Skin epidermis (tissue), 12 donors: Measurements from ENCODE around the gene WDR31.
"Not testable (repeated sequence)": the region's sequence is repeated elsewhere in the genome, so short reads cannot be mapped to it uniquely, and the experiment has no call there.

Experiments used
- H3K27ac ChIP-seq, 21 experiments: fragments of 200-600 bp; sonication (generic) in 11 of 21; one replicate each; pipeline ENCODE4 v1.5.0; 2020; ENCODE audit warnings: mild to moderate bottlenecking in 3 of 21, inconsistent platforms in 2 of 21, moderate library complexity in 2 of 21
- H3K4me3 ChIP-seq, 7 experiments: fragments of 200-600 bp; sonication (generic) in 2 of 7; one replicate each; pipeline ENCODE4 v1.5.0; 2020; ENCODE audit warnings: inconsistent platforms in 2 of 7, mild to moderate bottlenecking in 2 of 7, moderate library complexity in 1 of 7

The WDR31 gene

DNA sequence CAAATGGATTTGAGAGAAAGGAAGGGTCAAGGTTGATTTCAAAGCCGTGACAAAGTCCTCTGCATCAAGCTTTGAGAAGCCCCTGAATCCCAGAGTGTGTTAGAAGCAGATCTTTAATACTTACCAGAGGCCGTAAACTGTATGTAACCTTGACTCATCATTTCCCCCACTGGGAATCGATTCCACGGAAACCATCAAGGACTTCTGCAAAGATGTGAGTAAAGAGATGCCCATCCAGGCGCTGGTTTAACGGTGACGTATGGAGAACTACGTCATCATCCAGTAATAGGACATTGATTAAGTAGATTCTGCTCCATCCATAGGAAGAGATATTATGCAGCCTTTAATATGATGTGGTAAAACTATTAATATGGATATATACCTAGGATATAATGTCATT lies 38.5 kb downstream of the WDR31 start:
- H3K27ac ChIP-seq = no peak overlapping the region
- H3K4me3 ChIP-seq = no peak overlapping the region

GRCh38 chr9:113299800-113300292 lies 40.2 kb downstream of the WDR31 start:
- Histone ChIP-seq H3K4me3 (no peak overlapping the region), H3K27ac (no peak overlapping the region)

DNA sequence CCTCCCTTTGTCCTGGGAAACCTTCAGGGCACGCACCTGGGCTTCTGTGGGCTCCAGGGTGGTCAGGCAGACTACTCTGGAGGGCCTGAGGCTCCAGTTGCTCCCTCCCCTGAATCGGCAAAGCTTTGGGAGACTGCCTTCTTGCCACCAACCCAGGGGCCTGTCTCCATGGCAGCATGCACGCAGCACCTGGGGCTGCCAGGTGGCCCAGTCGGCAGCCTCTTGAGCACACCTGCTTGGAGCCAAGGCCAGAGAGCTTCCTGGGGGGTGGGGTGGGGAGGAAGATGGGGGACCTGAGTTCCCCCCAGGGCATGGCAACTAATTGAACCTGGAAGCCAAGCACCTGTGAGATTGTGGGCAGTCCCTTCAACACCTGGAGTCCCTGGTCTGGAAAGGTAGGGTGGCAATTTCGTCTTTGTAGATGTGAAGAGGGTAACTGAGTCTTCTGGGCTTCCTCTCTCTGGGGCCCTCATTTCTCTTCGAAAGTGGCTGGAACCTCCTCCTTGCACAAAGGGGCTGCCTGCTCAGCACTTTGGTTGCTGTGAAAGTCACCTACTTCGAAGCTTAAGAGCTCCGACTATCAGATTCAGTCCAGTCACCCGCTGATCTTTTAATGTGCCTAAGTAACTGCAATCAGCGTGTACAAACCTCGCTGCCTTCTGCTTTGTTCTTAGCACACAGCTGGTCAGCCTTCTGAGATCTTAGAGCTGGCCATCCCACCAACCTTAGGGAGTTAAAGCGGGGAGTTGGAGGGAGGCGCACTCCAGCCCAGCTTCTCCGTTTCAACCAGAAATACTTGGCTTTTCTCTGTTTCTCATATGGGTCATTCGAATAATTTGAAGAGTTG lies 40.9 kb downstream of the WDR31 start:
- H3K4me3 ChIP-seq = no peak overlapping the region

DNA sequence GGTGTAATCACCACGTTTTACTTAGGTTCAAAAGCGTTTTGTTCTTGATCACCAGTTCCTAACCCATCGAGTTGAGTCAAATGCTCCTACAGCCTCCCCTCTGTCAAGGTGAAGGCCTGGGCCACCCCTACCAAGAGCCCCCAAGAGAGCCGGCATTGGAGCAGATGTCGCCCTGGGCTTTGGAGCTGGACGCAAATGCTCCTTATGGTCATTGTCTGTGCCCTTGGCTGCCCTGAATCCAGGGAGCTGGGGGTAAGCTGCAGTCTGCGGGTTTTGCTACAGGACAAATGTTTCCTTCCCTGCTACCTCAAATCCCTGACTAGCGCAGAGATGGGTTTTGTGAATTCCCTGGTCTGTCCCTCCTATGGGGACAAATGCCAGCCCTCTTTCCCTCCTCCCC lies 41.8 kb downstream of the WDR31 start:
- no peak overlapping the region for H3K4me3 ChIP-seq
- H3K27ac ChIP-seq = no peak overlapping the region

More for the DNA sequence above, 40.9 kb downstream of the WDR31 start:
- no peak overlapping the region for H3K27ac ChIP-seq

GRCh38 chr9:113296796-113297558 lies 43.1 kb downstream of the WDR31 start:
- Histone ChIP-seq H3K27ac (no peak overlapping the region), H3K4me3 (no peak overlapping the region)

DNA sequence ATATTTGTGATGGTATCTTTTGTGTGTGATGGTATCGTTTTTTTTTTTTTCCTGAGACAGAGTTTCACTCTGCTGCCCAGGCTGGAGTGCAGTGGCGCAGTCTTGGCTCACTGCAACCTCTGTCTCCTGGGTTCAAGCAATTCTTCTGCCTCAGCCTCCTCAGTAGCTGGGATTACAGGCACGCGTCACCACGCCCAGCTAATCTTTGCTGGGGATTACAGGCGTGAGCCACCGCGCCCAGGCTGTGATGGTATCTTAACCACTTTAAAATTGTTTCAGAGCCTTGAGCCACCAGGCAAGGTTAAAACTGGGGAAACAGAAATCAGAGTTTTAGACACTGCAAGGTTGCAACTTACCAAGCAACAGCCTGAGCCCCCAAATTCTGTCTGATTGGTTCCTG lies 43.8 kb downstream of the WDR31 start:
- not testable (repeated sequence) for H3K27ac ChIP-seq, H3K4me3 ChIP-seq

- Histone ChIP-seq H3K27ac (peak overlapping the region in 2 of 21 experiments; percentile 20 to 23), H3K4me3 (no peak overlapping the region)
Measured at GRCh38 chr9:113293285-113293878, 46.7 kb downstream of the WDR31 start.

DNA sequence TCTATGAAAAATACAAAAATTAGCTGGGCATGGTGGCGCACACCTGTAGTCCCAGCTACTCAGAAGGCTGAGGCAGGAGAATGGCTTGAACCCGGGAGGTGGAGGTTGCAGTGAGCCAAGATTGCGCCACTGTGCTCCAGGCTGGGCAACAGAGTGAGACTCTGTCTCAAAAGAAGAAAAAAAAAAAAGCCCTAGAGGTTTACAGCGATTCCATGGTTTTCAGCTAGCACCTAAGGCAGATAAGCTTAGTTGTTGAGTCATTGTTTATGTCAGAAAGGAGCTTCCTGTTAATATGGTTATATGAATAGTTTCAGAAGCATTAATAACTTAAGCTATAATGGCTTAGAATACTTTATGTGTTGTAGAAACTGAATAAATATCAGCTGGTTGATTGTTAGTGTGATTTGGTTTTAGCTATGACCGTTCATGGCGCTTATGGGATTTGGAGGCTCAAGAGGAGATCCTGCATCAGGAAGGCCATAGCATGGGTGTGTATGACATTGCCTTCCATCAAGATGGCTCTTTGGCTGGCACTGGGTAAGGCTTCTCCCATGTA lies 49.9 kb downstream of the WDR31 start:
- Histone ChIP-seq H3K27ac (no peak overlapping the region), H3K4me3 (no peak overlapping the region)

GRCh38 chr9:113289091-113289490 lies 51.0 kb downstream of the WDR31 start:
- H3K27ac ChIP-seq = no peak overlapping the region

DNA sequence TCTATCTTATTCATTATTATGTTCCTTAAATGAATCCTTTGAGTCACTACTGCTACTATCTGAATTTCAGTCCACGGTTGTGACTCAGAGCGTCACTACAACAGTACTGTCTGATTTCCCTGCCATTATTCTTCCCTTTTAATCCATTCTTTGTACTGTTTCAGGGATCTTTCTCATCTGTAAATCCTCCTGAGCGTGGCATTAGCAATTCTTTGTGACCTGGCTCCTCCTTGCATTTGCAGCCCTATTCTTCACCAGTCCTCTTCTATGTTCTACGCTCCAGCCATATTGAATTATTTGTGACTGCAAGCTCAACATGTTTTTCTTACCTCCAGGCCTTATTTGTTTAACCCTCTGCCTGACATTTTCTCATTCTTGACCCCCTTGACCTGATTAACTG lies 58.7 kb downstream of the WDR31 start:
- no peak overlapping the region for H3K4me3 ChIP-seq
- H3K27ac ChIP-seq = no peak overlapping the region

More at GRCh38 chr9:113289091-113289490, 51.0 kb downstream of the WDR31 start:
- no peak overlapping the region for H3K4me3 ChIP-seq

DNA sequence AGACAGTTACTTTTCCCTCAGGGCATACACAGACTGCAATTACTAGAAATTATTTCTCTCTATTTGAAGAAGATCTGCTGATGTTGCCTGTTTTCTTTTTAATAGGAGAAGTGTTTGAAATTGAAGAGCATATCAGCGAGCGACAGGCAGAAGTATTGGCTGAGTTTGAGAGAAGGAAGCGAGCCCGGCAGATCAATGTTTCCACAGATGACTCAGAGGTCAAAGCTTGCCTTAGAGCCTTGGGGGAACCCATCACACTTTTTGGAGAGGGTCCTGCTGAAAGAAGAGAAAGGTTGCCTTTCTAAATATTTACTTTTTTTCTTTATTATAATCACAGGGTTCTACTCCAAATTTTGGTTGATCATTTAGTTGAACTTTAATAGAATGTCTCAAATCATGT lies 61.2 kb downstream of the WDR31 start:
- H3K4me3 ChIP-seq = no peak overlapping the region
- no peak overlapping the region for H3K27ac ChIP-seq

DNA sequence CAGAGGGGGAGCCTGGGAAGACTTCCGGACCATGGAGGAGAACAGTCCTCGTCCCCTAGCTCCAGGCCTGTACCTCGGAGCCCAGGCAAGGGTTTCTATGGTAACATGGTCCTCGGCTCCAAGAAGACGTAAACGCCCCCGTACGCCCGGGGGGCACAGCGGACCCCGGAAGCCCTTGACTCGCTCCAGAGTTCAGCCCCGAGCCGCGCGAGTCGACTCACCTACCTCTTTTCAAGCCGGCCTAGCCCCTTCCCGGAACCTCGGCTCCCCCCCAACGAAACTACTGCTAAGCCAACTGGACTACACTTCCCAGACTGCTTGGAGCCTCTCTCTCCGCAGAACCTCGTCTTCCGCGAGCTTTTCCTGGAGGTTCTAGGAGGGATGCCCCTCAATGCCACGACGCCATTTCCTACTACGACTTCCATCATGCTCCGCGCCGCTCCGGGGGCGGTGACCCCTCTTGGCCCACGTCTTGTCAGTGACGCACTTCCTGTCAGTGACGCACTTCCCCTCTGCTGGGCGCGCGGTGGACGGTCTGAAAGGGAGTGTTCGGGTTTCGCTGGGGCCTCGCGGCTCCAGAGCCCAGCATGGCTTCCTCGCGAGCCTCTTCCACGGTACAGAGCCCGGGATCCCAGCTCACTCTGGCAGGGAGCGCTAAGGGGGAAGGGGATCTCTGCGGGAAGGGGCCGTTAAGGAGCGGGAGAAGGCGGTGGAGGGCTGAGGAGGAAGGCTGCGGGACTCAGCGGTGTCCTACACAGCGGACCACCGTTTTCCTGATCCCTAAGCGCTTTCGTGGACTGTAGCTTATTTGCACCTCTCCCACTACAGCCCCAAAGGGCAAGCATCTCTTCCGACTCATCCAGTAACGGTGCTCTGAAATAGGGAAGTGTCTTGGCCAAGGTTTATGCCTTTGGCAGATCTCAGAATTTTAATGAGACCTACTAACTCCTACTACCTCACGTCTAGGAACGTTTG lies 64.6 kb downstream of the WDR31 start, which contains the start of the genes CDC26 and PRPF4:
Gene CDC26 (minus strand): TSS at position 416 of the 975 bp plus-strand sequence. CDS start 3,065 bp downstream, outside the sequence.
Gene PRPF4 (plus strand): TSS at position 502 of the 975 bp plus-strand sequence. CDS start 86 bp downstream, at position 588.
- peak within 1 kb of the TSS; percentile 65 to 78 (median 72) for H3K4me3 ChIP-seq
- peak within 1 kb of the TSS; percentile 81 to 99 (median 94) for H3K27ac ChIP-seq

DNA sequence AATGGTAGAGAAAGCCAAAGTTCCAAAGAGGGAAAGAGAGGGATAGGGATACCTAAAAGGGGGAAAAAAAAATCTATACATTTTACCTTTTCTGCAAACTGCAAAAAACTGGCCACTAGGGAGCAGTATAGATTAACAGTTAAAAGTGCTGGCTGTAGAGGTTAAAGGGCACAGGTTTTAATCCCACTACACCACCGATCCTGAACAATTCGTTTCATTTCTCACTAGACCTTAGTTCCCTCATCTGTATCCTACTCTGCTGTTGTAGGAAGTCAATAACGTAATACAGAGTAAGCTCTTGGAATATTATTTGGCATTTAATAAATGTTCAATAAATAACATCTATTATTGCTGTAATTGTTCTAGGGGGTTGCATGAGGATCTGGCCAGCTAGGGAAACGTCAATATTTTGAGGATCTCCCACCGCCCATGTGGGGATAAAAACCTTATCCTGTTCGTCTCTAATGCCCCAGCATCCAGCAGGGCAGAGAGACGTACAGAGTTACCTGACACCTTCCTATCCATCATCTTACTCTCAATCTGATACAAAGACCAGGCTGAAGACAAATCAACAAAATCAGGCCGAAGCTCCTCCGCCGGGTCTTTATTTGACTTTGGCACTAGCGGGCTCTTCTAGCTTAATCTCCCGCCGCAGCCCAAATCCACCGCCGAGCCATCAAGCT lies 65.5 kb downstream of the WDR31 start:
- Histone ChIP-seq H3K4me3 (peak overlapping the region; percentile 65 to 78 (median 72)), H3K27ac (peak overlapping the region; percentile 54 to 99 (median 94))

DNA sequence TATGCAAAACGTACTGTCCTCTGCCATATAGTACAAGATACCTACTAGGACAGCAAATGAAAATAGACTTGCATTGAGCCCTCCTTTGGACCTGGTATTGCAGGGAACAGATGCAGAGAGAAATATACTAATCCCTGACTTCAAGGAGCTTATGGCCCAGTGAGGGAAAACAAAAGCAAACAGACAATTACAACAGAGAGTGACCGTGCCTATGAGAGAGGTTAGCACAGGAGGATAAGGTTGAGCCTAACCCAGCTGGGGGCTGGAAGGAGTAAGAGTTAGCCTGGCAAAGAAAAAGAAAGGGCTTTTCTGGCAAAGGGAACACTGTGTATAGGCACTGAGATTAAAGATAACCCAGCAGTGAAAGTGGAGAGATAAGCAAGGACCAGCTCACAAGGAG lies 70.2 kb downstream of the WDR31 start:
- H3K27ac ChIP-seq = no peak overlapping the region

GRCh38 chr9:113269355-113269754 lies 70.7 kb downstream of the WDR31 start:
- Histone ChIP-seq H3K4me3 (no peak overlapping the region), H3K27ac (no peak overlapping the region)

More for the DNA sequence above, 70.2 kb downstream of the WDR31 start:
- H3K4me3 ChIP-seq = no peak overlapping the region

DNA sequence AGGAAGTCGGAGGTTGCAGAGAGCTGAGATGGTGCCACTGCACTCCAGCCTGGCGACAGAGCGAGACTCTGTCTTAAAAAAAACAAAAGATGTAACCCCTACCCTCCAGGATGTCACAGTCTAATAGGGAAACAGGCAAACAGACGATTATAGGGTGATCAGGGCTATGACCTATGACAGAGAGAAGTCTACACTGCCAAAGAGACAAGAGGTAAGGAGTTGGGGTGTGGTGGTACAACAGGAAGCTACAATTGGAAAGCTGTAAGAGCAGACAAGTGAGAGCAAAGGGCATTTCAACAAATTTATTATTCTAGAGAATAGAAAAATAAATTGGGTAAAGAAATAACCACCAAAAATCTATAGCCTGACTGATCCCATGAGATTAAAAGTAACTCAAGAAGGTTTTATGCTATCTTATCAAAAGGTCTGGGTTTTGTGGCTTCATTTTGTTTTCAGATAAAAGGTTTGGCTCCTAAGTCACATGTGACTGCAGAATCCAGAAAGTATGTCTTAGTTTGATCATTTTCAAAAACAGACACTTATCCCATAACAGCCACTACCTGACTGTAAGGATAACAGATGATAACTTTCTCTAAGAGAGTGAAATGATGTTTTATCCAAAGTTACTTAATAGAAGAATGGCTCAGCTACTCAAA lies 72.0 kb downstream of the WDR31 start:
- Histone ChIP-seq H3K27ac (no peak overlapping the region), H3K4me3 (no peak overlapping the region)

GRCh38 chr9:113266174-113266573 lies 73.9 kb downstream of the WDR31 start:
- H3K27ac ChIP-seq = no peak overlapping the region
- H3K4me3 ChIP-seq = no peak overlapping the region
